ENCODE data around the gene FBXO10.

DNA sequence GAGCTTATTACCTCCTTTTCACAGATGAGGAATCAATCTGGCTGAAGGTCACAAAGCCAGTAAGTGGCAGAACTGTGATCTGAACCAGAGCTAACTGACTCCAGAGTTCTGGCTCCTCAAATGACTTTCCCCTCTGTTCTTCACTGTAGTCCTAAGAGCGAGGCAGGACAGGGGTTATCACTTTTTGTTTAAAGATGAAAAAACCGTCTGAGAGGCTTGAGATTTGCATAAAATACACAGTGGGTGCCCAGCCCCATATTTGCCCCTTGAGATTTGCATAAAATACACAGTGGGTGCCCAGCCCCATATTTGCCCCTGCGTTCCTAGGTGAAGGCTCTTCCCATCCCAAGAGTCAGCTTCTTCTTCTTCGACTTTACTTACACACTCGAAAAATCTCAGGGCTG lies 667 bp downstream of the FBXO10 start:
- TF ChIP-seq, protein P1, sequence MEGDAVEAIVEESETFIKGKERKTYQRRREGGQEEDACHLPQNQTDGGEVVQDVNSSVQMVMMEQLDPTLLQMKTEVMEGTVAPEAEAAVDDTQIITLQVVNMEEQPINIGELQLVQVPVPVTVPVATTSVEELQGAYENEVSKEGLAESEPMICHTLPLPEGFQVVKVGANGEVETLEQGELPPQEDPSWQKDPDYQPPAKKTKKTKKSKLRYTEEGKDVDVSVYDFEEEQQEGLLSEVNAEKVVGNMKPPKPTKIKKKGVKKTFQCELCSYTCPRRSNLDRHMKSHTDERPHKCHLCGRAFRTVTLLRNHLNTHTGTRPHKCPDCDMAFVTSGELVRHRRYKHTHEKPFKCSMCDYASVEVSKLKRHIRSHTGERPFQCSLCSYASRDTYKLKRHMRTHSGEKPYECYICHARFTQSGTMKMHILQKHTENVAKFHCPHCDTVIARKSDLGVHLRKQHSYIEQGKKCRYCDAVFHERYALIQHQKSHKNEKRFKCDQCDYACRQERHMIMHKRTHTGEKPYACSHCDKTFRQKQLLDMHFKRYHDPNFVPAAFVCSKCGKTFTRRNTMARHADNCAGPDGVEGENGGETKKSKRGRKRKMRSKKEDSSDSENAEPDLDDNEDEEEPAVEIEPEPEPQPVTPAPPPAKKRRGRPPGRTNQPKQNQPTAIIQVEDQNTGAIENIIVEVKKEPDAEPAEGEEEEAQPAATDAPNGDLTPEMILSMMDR (conservative IDR thresholded peaks at IDR 0.05): no peak
- no peak for TF ChIP-seq ZFX (IDR thresholded peaks at IDR 0.05)

Data from C4-2B (cell line).